HEK293T (cell line): ENCODE measurements around the gene ERCC6L2.

Experiments
- ARNT ChIP-seq: fragments of 450-650 bp; IDR thresholded peaks from 2 replicates; pipeline ENCODE4 v1.6.1; 2017; ENCODE audit warnings: mild to moderate bottlenecking
- ELF4 ChIP-seq: fragments of 450-650 bp; IDR thresholded peaks from 2 replicates; pipeline ENCODE4 v1.6.1; 2017; ENCODE audit warnings: antibody characterized with exemption
- FOXA1 ChIP-seq: fragments of 450-650 bp; IDR thresholded peaks from 2 replicates; pipeline ENCODE4 v1.6.1; 2016; ENCODE audit warnings: mild to moderate bottlenecking
- FOXK2 ChIP-seq: fragments of 450-650 bp; IDR thresholded peaks from 2 replicates; pipeline ENCODE4 v1.6.1; 2016; ENCODE audit warnings: mild to moderate bottlenecking
- FOXM1 ChIP-seq: fragments of 450-650 bp; IDR thresholded peaks from 2 replicates; pipeline ENCODE4 v1.6.1; 2017; ENCODE audit warnings: mild to moderate bottlenecking, borderline replicate concordance
- HDGF ChIP-seq: fragments of 450-650 bp; IDR thresholded peaks from 2 replicates; pipeline ENCODE4 v1.6.1; 2017; ENCODE audit warnings: antibody characterized with exemption, borderline replicate concordance
- LEF1 ChIP-seq: fragments of 450-650 bp; IDR thresholded peaks from 2 replicates; pipeline ENCODE4 v1.6.1; 2017; ENCODE audit warnings: mild to moderate bottlenecking, borderline replicate concordance
- PKNOX1 ChIP-seq: fragments of 450-650 bp; IDR thresholded peaks from 2 replicates; pipeline ENCODE4 v1.6.1; 2016
- SP1 ChIP-seq: fragments of 450-650 bp; IDR thresholded peaks from 2 replicates; pipeline ENCODE4 v1.6.1; 2017
- TARDBP ChIP-seq: fragments of 450-650 bp; IDR thresholded peaks from 2 replicates; pipeline ENCODE4 v1.6.1; 2016
- ZNF384 ChIP-seq: fragments of 450-650 bp; IDR thresholded peaks from 2 replicates; pipeline ENCODE4 v1.6.1; 2016

- TF ChIP-seq TARDBP, result no peak
- TF ChIP-seq PKNOX1, result no peak
- no peak for TF ChIP-seq SP1
- no peak for TF ChIP-seq ZNF384
- no peak for TF ChIP-seq ELF4
- no peak for TF ChIP-seq FOXM1
- TF ChIP-seq HDGF, result no peak
- no peak for TF ChIP-seq FOXK2
- no peak for TF ChIP-seq LEF1
- TF ChIP-seq ARNT, result no peak
- no peak for TF ChIP-seq FOXA1
These were observed 10.5 kb upstream of the ERCC6L2 start for GRCh38 chr9:95864852-95865580.
